ENCODE measurements around the gene SULT4A1.
"Not testable (repeated sequence)": the region's sequence is repeated elsewhere in the genome, so short reads cannot be mapped to it uniquely, and the experiment has no call there.

SULT4A1 gene

GRCh38 chr22:43886231-43886630 lies 23.9 kb upstream of the SULT4A1 start:
- DNase-seq (ENCODE audit: low spot score): no peak

GRCh38 chr22:43885786-43886185 lies 23.5 kb upstream of the SULT4A1 start:
- DNase-seq (ENCODE audit: low spot score): no peak

GRCh38 chr22:43885319-43885671 lies 23.0 kb upstream of the SULT4A1 start:
- no peak for DNase-seq (ENCODE audit: low spot score)

- peak; percentile 70 for DNase-seq (ENCODE audit: low spot score)
Observed at GRCh38 chr22:43884600-43885318, 22.4 kb upstream of the SULT4A1 start.

GRCh38 chr22:43883719-43884415 lies 21.6 kb upstream of the SULT4A1 start:
- no peak for DNase-seq (ENCODE audit: low spot score)

- peak; percentile 74 for DNase-seq (ENCODE audit: low spot score)
Observed at GRCh38 chr22:43883012-43883661, 20.8 kb upstream of the SULT4A1 start.

- no peak for DNase-seq (ENCODE audit: low spot score)
Observed at GRCh38 chr22:43882122-43882767, 19.9 kb upstream of the SULT4A1 start.

- DNase-seq (ENCODE audit: low spot score): no peak
Observed at GRCh38 chr22:43881091-43882061, 19.1 kb upstream of the SULT4A1 start.

GRCh38 chr22:43880541-43880991 lies 18.3 kb upstream of the SULT4A1 start:
- DNase-seq (ENCODE audit: low spot score): no peak

- no peak for DNase-seq (ENCODE audit: low spot score)
Observed at GRCh38 chr22:43879901-43880540, 17.7 kb upstream of the SULT4A1 start.

GRCh38 chr22:43878831-43879550 lies 16.7 kb upstream of the SULT4A1 start:
- no peak for DNase-seq (ENCODE audit: low spot score)

- DNase-seq (ENCODE audit: low spot score): no peak
Observed at GRCh38 chr22:43878079-43878795, 15.9 kb upstream of the SULT4A1 start.

- DNase-seq (ENCODE audit: low spot score): no peak
Observed at GRCh38 chr22:43876866-43877509, 14.7 kb upstream of the SULT4A1 start.

- DNase-seq (ENCODE audit: low spot score): no peak
Observed at GRCh38 chr22:43869799-43870198, 7.5 kb upstream of the SULT4A1 start.

GRCh38 chr22:43869001-43869400 lies 6.7 kb upstream of the SULT4A1 start:
- DNase-seq (ENCODE audit: low spot score): not testable (repeated sequence)

- DNase-seq (ENCODE audit: low spot score): peak; percentile 42
Observed at GRCh38 chr22:43867839-43868635, 5.7 kb upstream of the SULT4A1 start.

GRCh38 chr22:43862882-43863202 lies 529 bp upstream of the SULT4A1 start:
- no peak for DNase-seq (ENCODE audit: low spot score)

- no peak for DNase-seq (ENCODE audit: low spot score)
Observed at GRCh38 chr22:43861529-43861928, 784 bp downstream of the SULT4A1 start.
